Esophagus (tissue), 2 donors: ENCODE results near the gene NAA38. TPM values are rescaled to one million over a fixed set of nuclear protein-coding genes. Genes with fewer than 3 reads are reported as not detected.
"Not testable (repeated sequence)": the region's sequence is repeated elsewhere in the genome, so short reads cannot be mapped to it uniquely, and the experiment has no call there.

ENCODE experiments used
- H3K27ac ChIP-seq, 2 donors: one replicate each; pipeline ENCODE4 v1.5.1; 2013; ENCODE audit warnings: low read depth in 2 of 2, mild to moderate bottlenecking in 2 of 2, inconsistent platforms in 1 of 2, low read length in 1 of 2, moderate library complexity in 1 of 2
- H3K27me3 ChIP-seq, 2 donors: one replicate each; pipeline ENCODE4 v1.6.1; 2013; ENCODE audit warnings: low read length in 2 of 2, control low read depth in 1 of 2, mild to moderate bottlenecking in 1 of 2; ENCODE audit not compliant: insufficient read depth in 2 of 2, control insufficient read depth in 1 of 2
- H3K36me3 ChIP-seq, 2 donors: one replicate each; pipeline ENCODE4 v1.6.1; 2013; ENCODE audit warnings: low read length in 1 of 2; ENCODE audit not compliant: control insufficient read depth in 2 of 2, insufficient read depth in 2 of 2
- H3K4me1 ChIP-seq, 2 donors: one replicate each; pipeline ENCODE4 v1.6.1; 2013; ENCODE audit warnings: low read length in 1 of 2; ENCODE audit not compliant: control insufficient read depth in 2 of 2, insufficient read depth in 2 of 2
- H3K4me3 ChIP-seq, 2 donors: one replicate each; pipeline ENCODE4 v1.5.1; 2013; ENCODE audit warnings: low read length in 2 of 2, mild to moderate bottlenecking in 2 of 2, low read depth in 1 of 2, moderate library complexity in 1 of 2
- H3K9me3 ChIP-seq, 2 donors: one replicate each; pipeline ENCODE4 v1.6.1; 2013; ENCODE audit warnings: mild to moderate bottlenecking in 2 of 2, low read depth in 1 of 2, low read length in 1 of 2, moderate library complexity in 1 of 2; ENCODE audit not compliant: control insufficient read depth in 2 of 2, insufficient read depth in 1 of 2
- WGBS, 2 donors: extraction: QIAGEN DNeasy Blood & Tissue Kit; methylation state at CpG; one replicate each; pipeline ENCODE4 v1.1.7; 2013; 5-methylcytosine and 5-hydroxymethylcytosine counted together
- polyA plus RNA-seq, 2 donors: library from polyadenylated mRNA; stranded (reverse); fragments of 200-250 nt; gene quantifications; one replicate each; pipeline ENCODE4 v1.2.3, GENCODE V29; 2013
- donor health status: healthy with polysubstance abuse.
- donor health status: Bipolar disorder and iron deficiency.

NAA38 gene
- polyA plus RNA-seq, 2 donors = 108 to 122 TPM

- no peaks in the 10 kb centered on the region for H3K4me1 ChIP-seq
- no peak overlapping the region for H3K4me3 ChIP-seq
- no peaks in the 10 kb centered on the region for H3K9me3 ChIP-seq
- WGBS, 2 donors = 79 to 83% methylated on average over 10 of the region's 10 CpGs
- H3K27me3 ChIP-seq = no peaks in the 10 kb centered on the region
- H3K36me3 ChIP-seq = no peaks in the 10 kb centered on the region
- no peak overlapping the region for H3K27ac ChIP-seq
Measured at GRCh38 chr17:7816926-7817642, 40.3 kb downstream of the NAA38 start.

DNA sequence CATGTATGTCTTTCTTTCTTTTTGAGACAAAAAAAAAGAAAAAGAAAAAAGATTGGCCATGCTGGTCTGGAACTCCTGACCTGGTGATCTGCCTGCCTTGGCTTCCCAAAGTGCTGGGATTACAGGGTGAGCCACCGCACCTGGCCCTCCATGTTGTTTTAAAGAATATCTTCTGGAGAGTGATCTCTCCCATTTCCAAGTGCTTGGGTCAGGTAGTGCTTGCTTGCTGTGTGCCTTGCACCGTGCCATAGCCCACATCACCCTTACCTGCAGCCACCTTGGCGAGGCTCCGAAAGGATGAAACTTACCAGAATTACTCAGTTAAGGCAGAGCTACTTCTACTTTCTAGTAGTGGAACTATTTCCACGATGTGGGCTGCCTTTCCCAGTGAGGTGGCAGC is 42.4 kb downstream of the NAA38 start:
- Histone ChIP-seq H3K4me1 (no peaks in the 10 kb centered on the region), H3K27ac (no peak overlapping the region), H3K36me3 (no peaks in the 10 kb centered on the region), H3K9me3 (no peaks in the 10 kb centered on the region), H3K27me3 (no peaks in the 10 kb centered on the region), H3K4me3 (no peak overlapping the region)
- WGBS, 2 donors = 88 to 92% methylated on average over 5 of the region's 5 CpGs

GRCh38 chr17:7811251-7811650 is 46.1 kb downstream of the NAA38 start:
- H3K9me3 ChIP-seq = no peaks in the 10 kb centered on the region
- H3K4me1 ChIP-seq = no peaks in the 10 kb centered on the region
- WGBS, 2 donors = 85% methylated on average over 3 of the region's 3 CpGs
- no peak overlapping the region for H3K27ac ChIP-seq
- H3K4me3 ChIP-seq = no peak overlapping the region
- no peaks in the 10 kb centered on the region for H3K36me3 ChIP-seq
- no peaks in the 10 kb centered on the region for H3K27me3 ChIP-seq

- H3K4me1 ChIP-seq, H3K4me3 ChIP-seq, H3K27me3 ChIP-seq, H3K9me3 ChIP-seq, H3K27ac ChIP-seq, H3K36me3 ChIP-seq: not testable (repeated sequence)
- 66 to 74% methylated on average over 9 of the region's 9 CpGs for WGBS, 2 donors
Measured at GRCh38 chr17:7809791-7810343, 47.5 kb downstream of the NAA38 start.

- H3K27ac ChIP-seq = no peak overlapping the region
- H3K4me1 ChIP-seq = no peaks in the 10 kb centered on the region
- WGBS, 2 donors = 44 to 55% methylated on average over 11 of the region's 11 CpGs
- no peaks in the 10 kb centered on the region for H3K9me3 ChIP-seq
- no peak overlapping the region for H3K4me3 ChIP-seq
- no peaks in the 10 kb centered on the region for H3K36me3 ChIP-seq
- H3K27me3 ChIP-seq = no peaks in the 10 kb centered on the region
Measured at GRCh38 chr17:7809086-7809790, 48.1 kb downstream of the NAA38 start.

DNA sequence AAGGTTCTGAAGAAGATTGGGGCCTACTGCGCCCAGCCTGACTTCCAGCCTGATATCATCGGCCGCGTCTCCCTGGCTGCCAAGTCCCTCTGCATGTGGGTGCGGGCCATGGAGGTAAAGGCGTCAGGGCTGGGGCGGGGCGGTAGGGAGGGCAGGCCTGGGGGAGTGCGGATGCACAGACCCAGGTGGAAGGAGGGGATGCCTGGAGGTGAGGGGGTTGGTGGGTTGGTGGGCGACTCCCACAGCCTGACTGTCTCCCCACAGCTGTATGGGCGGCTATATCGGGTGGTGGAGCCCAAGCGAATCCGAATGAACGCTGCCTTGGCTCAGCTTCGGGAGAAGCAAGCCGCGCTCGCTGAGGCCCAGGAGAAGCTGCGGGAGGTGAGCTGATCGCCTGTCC is 50.2 kb downstream of the NAA38 start:
- no peak overlapping the region for H3K27ac ChIP-seq
- WGBS, 2 donors = 88 to 93% methylated on average over 21 of the region's 21 CpGs
- H3K4me3 ChIP-seq = no peak overlapping the region
- no peaks in the 10 kb centered on the region for H3K36me3 ChIP-seq
- no peaks in the 10 kb centered on the region for H3K9me3 ChIP-seq
- H3K27me3 ChIP-seq = no peaks in the 10 kb centered on the region
- H3K4me1 ChIP-seq = no peaks in the 10 kb centered on the region

Other genes starting within 250 kb of the NAA38 start
- gene FXR2, start 242.7 kb downstream of the NAA38 start, polyA plus RNA-seq = 10 to 100 TPM; 14.7 to 19.0 TPM
- 10 to 100 TPM; 54.0 to 61.2 TPM for gene SAT2, start 229.7 kb downstream of the NAA38 start, polyA plus RNA-seq
- under 1 TPM in 1 of 2 donors, not detected in 1; 0.14 TPM for gene SHBG, start 227.4 kb downstream of the NAA38 start, polyA plus RNA-seq
- under 1 TPM; 0.24 to 0.51 TPM for gene ATP1B2, start 206.6 kb downstream of the NAA38 start, polyA plus RNA-seq
- 10 to 100 TPM; 20.5 to 22.3 TPM for gene TP53, start 170.1 kb downstream of the NAA38 start, polyA plus RNA-seq
- 10 to 100 TPM in 1 of 2 donors, 1 to 10 TPM in 1; 5.5 to 13.3 TPM for gene WRAP53, start 169.1 kb downstream of the NAA38 start, polyA plus RNA-seq
- gene EFNB3, start 152.4 kb downstream of the NAA38 start, polyA plus RNA-seq = 1 to 10 TPM in 1 of 2 donors, under 1 TPM in 1; 0.67 to 1.3 TPM
- gene DNAH2, start 139.8 kb downstream of the NAA38 start, polyA plus RNA-seq = under 1 TPM; 0.06 to 0.10 TPM
- 1 to 10 TPM; 5.2 to 9.0 TPM for gene KDM6B, start 23.3 kb downstream of the NAA38 start, polyA plus RNA-seq
- 1 to 10 TPM; 8.7 to 9.7 TPM for gene TMEM88, start 2.5 kb downstream of the NAA38 start, polyA plus RNA-seq
- gene CYB5D1, start 444 bp upstream of the NAA38 start, polyA plus RNA-seq = 1 to 10 TPM; 4.7 to 6.3 TPM
- 10 to 100 TPM; 37.2 to 78.7 TPM for gene CHD3, start 31.2 kb upstream of the NAA38 start, polyA plus RNA-seq
- gene RNF227, start 58.7 kb upstream of the NAA38 start, polyA plus RNA-seq = 1 to 10 TPM; 3.5 to 4.3 TPM
- gene KCNAB3, start 72.3 kb upstream of the NAA38 start, polyA plus RNA-seq = 1 to 10 TPM; 1.3 to 2.3 TPM
- 100 to 1,000 TPM in 1 of 2 donors, 10 to 100 TPM in 1; 95.9 to 125 TPM for gene TRAPPC1, start 74.4 kb upstream of the NAA38 start, polyA plus RNA-seq
- gene CNTROB, start 74.6 kb upstream of the NAA38 start, polyA plus RNA-seq = 10 to 100 TPM; 18.0 to 29.5 TPM
- under 1 TPM; 0.19 to 0.59 TPM for gene GUCY2D, start 145.1 kb upstream of the NAA38 start, polyA plus RNA-seq
- gene ALOX15B, start 181.5 kb upstream of the NAA38 start, polyA plus RNA-seq = 10 to 100 TPM; 22.8 to 24.7 TPM
- 1 to 10 TPM; 2.4 to 5.2 TPM for gene ALOX12B, start 230.2 kb upstream of the NAA38 start, polyA plus RNA-seq